Erythroblast (primary cell): ENCODE data around the gene SERPINB1.

Experiments
- GATA1 ChIP-seq: IDR thresholded peaks from 2 replicates; pipeline ENCODE4 v1.6.1; 2011; ENCODE audit warnings: low read depth, mild to moderate bottlenecking, control low read depth, low read length, moderate library complexity
- POLR2A ChIP-seq: IDR thresholded peaks from 2 replicates; pipeline ENCODE4 v1.6.1; 2011; ENCODE audit warnings: mild to moderate bottlenecking, low read length

- TF ChIP-seq POLR2A: no peak
- TF ChIP-seq GATA1: no peak
Observed at GRCh38 chr6:2868637-2869036, 27.0 kb upstream of the SERPINB1 start.
